OCI-LY7 (cell line): ENCODE results near the gene ZNF516. TPM values are rescaled to one million over a fixed set of nuclear protein-coding genes. Genes with fewer than 3 reads are reported as not detected.

ENCODE experiments used
- BruUV-seq: library from RNA; stranded (reverse); fragments of 400-500 nt; replicated peaks from 2 replicates; lab custom pipeline; 2021; lab: Mats Ljungman, UMichigan
- CTCF ChIA-PET: fragments of 300-600 bp; sonication (Branson Sonifier 250); formaldehyde crosslinking; loops from one replicate; lab custom pipeline; 2022; ENCODE audit warnings: antibody characterized with exemption; ENCODE audit not compliant: unreplicated experiment; lab: Charles Lee
- POLR2A ChIA-PET: fragments of 300-600 bp; sonication (Branson Sonifier 250); formaldehyde crosslinking; loops from one replicate; lab custom pipeline; 2022; ENCODE audit warnings: antibody characterized with exemption; lab: Charles Lee
- DNase-seq: peaks from one replicate; pipeline ENCODE4 v3.0.0-alpha.2; 2015; ENCODE audit warnings: low spot score
- H2AFZ ChIP-seq: fragments of 200-600 bp; sonication (generic), shearing (Covaris generic); 2 replicates; pipeline ENCODE4 v1.6.1; 2014; ENCODE audit warnings: mild to moderate bottlenecking, antibody characterized with exemption, low read length, moderate library complexity
- H3K27ac ChIP-seq: fragments of 200-600 bp; sonication (generic); 2 replicates; pipeline ENCODE4 v1.5.1; 2014; ENCODE audit warnings: mixed run types, low read depth, mild to moderate bottlenecking, moderate library complexity, low read length, inconsistent platforms; ENCODE audit not compliant: poor library complexity, severe bottlenecking
- H3K36me3 ChIP-seq: fragments of 200-600 bp; sonication (generic); 2 replicates; pipeline ENCODE4 v1.6.1; 2014; ENCODE audit warnings: mild to moderate bottlenecking, antibody characterized with exemption, low read length, moderate library complexity, mixed read lengths; ENCODE audit not compliant: insufficient read depth
- H3K4me1 ChIP-seq: fragments of 200-600 bp; sonication (generic); 2 replicates; pipeline ENCODE4 v1.5.1; 2014; ENCODE audit warnings: mild to moderate bottlenecking, low read length; ENCODE audit not compliant: insufficient read depth, poor library complexity, severe bottlenecking
- H3K4me2 ChIP-seq: fragments of 200-600 bp; sonication (generic); 2 replicates; pipeline ENCODE4 v1.6.1; 2014; ENCODE audit warnings: mild to moderate bottlenecking, low read length
- H3K4me3 ChIP-seq: fragments of 200-600 bp; sonication (generic); 2 replicates; pipeline ENCODE4 v1.5.1; 2014; ENCODE audit warnings: mild to moderate bottlenecking, low read depth, low read length; ENCODE audit not compliant: poor library complexity, severe bottlenecking
- H3K79me2 ChIP-seq: fragments of 200-600 bp; sonication (generic); 2 replicates; pipeline ENCODE4 v1.6.1; 2016; ENCODE audit warnings: low read depth, mild to moderate bottlenecking, low read length, moderate library complexity, mixed read lengths; ENCODE audit not compliant: insufficient read depth
- H3K9me2 ChIP-seq: fragments of 200-600 bp; sonication (generic); 2 replicates; pipeline ENCODE4 v1.6.1; 2016; ENCODE audit warnings: mild to moderate bottlenecking, low read length, mixed read lengths; ENCODE audit not compliant: insufficient read depth
- H3K9me3 ChIP-seq: fragments of 200-600 bp; sonication (generic); 2 replicates; pipeline ENCODE4 v1.6.1; 2014; ENCODE audit warnings: mild to moderate bottlenecking, mixed run types, low read length, mixed read lengths
- H4K20me1 ChIP-seq: fragments of 200-600 bp; sonication (generic); 2 replicates; pipeline ENCODE4 v1.6.1; 2014; ENCODE audit warnings: mild to moderate bottlenecking, antibody characterized with exemption, low read length, moderate library complexity, mixed read lengths; ENCODE audit not compliant: insufficient read depth
- CTCF ChIP-seq: fragments of 200-600 bp; sonication (generic); conservative IDR thresholded peaks from 2 replicates; pipeline ENCODE4 v1.5.1; 2014; ENCODE audit warnings: mild to moderate bottlenecking, antibody characterized with exemption, low read length, moderate library complexity, mixed read lengths
- EZH2phosphoT487 ChIP-seq: fragments of 200-600 bp; sonication (generic); IDR thresholded peaks from 2 replicates; pipeline ENCODE4 v1.6.1; 2018; ENCODE audit warnings: low read depth, borderline replicate concordance, mild to moderate bottlenecking, mixed run types, antibody characterized with exemption, low read length, moderate library complexity, mixed read lengths
- intact Hi-C: fragments of 100-400 bp; cut with micrococcal nuclease; formaldehyde crosslinking; loops from one replicate; pipeline ENCODE4 v1.10.0; 2022; ENCODE audit not compliant: unreplicated experiment
- total RNA-seq, 2 experiments: library from RNA; depleted of rRNA in 1 of 2; stranded (reverse); fragments of >200 nt in 1 of 2; shearing (Covaris generic) in 1 of 2; gene quantifications; 2 replicates each; pipeline ENCODE4 v1.2.3, GENCODE V29; 2014 to 2022

The ZNF516 gene
- total RNA-seq, 2 experiments from 2014 or later, result 16.2 to 32.3 TPM

GRCh38 chr18:76457957-76458356 lies 37.1 kb downstream of the ZNF516 start:
- H3K79me2 ChIP-seq, result peaks cover 57% of the 10 kb centered on the region
- CTCF ChIA-PET, result no interaction called here

GRCh38 chr18:76457475-76457874 lies 37.6 kb downstream of the ZNF516 start:
- Histone ChIP-seq H3K27ac (no peak overlapping the region), H2AFZ (no peak overlapping the region), H3K4me2 (no peak overlapping the region), H4K20me1 (peaks cover 11% of the 10 kb centered on the region), H3K9me2 (no peaks in the 10 kb centered on the region), H3K4me1 (peaks cover 6% of the 10 kb centered on the region), H3K9me3 (no peaks in the 10 kb centered on the region), H3K4me3 (no peak overlapping the region), H3K36me3 (no peaks in the 10 kb centered on the region), H3K79me2 (peaks cover 57% of the 10 kb centered on the region)
- BruUV-seq, result no TSS peak
- POLR2A ChIA-PET, result interaction anchor here (0.6 kb wide), 1 partner anchor 17 kb away, joined by 3 read pairs; no protein-coding TSS in a partner anchor
- TF ChIP-seq CTCF (no peak), EZH2phosphoT487 (no peak)
- DNase-seq, result no peak
- CTCF ChIA-PET, result no interaction called here
- intact Hi-C loops, result no loop called here

More at GRCh38 chr18:76457957-76458356, 37.1 kb downstream of the ZNF516 start:
- POLR2A ChIA-PET, result interaction anchor here (0.6 kb wide), 1 partner anchor 17 kb away, joined by 3 read pairs; no protein-coding TSS in a partner anchor
- intact Hi-C loops, result no loop called here
- Histone ChIP-seq H3K9me3 (no peaks in the 10 kb centered on the region), H3K4me1 (peaks cover 6% of the 10 kb centered on the region), H3K4me3 (no peak overlapping the region), H3K9me2 (no peaks in the 10 kb centered on the region), H2AFZ (no peak overlapping the region), H4K20me1 (peaks cover 11% of the 10 kb centered on the region), H3K27ac (no peak overlapping the region), H3K36me3 (no peaks in the 10 kb centered on the region), H3K4me2 (no peak overlapping the region)
- TF ChIP-seq CTCF (no peak), EZH2phosphoT487 (no peak)
- no TSS peak for BruUV-seq
- no peak for DNase-seq

GRCh38 chr18:76456823-76457222 lies 38.2 kb downstream of the ZNF516 start:
- peaks cover 11% of the 10 kb centered on the region for H4K20me1 ChIP-seq
- H3K4me3 ChIP-seq, result no peak overlapping the region
- TF ChIP-seq CTCF (no peak), EZH2phosphoT487 (no peak)
- no peak overlapping the region for H3K27ac ChIP-seq
- no peak overlapping the region for H2AFZ ChIP-seq
- CTCF ChIA-PET, result no interaction called here
- POLR2A ChIA-PET, result no interaction called here
- BruUV-seq, result no TSS peak
- H3K9me2 ChIP-seq, result no peaks in the 10 kb centered on the region
- intact Hi-C loops, result no loop called here
- peaks cover 6% of the 10 kb centered on the region for H3K4me1 ChIP-seq
- no peaks in the 10 kb centered on the region for H3K9me3 ChIP-seq
- H3K4me2 ChIP-seq, result no peak overlapping the region
- no peak for DNase-seq
- peaks cover 60% of the 10 kb centered on the region for H3K79me2 ChIP-seq
- H3K36me3 ChIP-seq, result no peaks in the 10 kb centered on the region
